Measurements from ENCODE around the gene DMD.
"Not testable (repeated sequence)": the region's sequence is repeated elsewhere in the genome, so short reads cannot be mapped to it uniquely, and the experiment has no call there.

Gene DMD

GRCh38 chrX:32842053-32842452 is 369.3 kb downstream of the DMD start:
- no peak for DNase-seq

GRCh38 chrX:32839781-32840180 is 371.6 kb downstream of the DMD start:
- DNase-seq, result no peak

- no peak for DNase-seq
Observed at GRCh38 chrX:32825009-32825408, 386.3 kb downstream of the DMD start.

- no peak for DNase-seq
Observed at GRCh38 chrX:32804034-32804433, 407.3 kb downstream of the DMD start.

- no peak for DNase-seq
Observed at GRCh38 chrX:32798990-32799389, 412.4 kb downstream of the DMD start.

- DNase-seq, result no peak
Observed at GRCh38 chrX:32788936-32789335, 422.4 kb downstream of the DMD start.

GRCh38 chrX:32780109-32780508 is 431.2 kb downstream of the DMD start:
- DNase-seq, result no peak

GRCh38 chrX:32778965-32779364 is 432.4 kb downstream of the DMD start:
- no peak for DNase-seq

GRCh38 chrX:32774966-32775365 is 436.4 kb downstream of the DMD start:
- no peak for DNase-seq

GRCh38 chrX:32749070-32749469 is 462.3 kb downstream of the DMD start:
- no peak for DNase-seq

GRCh38 chrX:32745323-32745722 is 466.0 kb downstream of the DMD start:
- DNase-seq, result no peak

- no peak for DNase-seq
Observed at GRCh38 chrX:32744921-32745320, 466.4 kb downstream of the DMD start.

GRCh38 chrX:32741910-32742309 is 469.4 kb downstream of the DMD start:
- no peak for DNase-seq

- DNase-seq, result no peak
Observed at GRCh38 chrX:32708542-32708941, 502.8 kb downstream of the DMD start.

- DNase-seq, result not testable (repeated sequence)
Observed at GRCh38 chrX:32705385-32705784, 506.0 kb downstream of the DMD start.

GRCh38 chrX:32687379-32687778 is 524.0 kb downstream of the DMD start:
- no peak for DNase-seq

- no peak for DNase-seq
Observed at GRCh38 chrX:32678487-32678886, 532.9 kb downstream of the DMD start.

- no peak for DNase-seq
Observed at GRCh38 chrX:32673193-32673592, 538.2 kb downstream of the DMD start.

- DNase-seq, result no peak
Observed at GRCh38 chrX:32662516-32662915, 548.8 kb downstream of the DMD start.

- no peak for DNase-seq
Observed at GRCh38 chrX:32644476-32645245, 566.7 kb downstream of the DMD start.

- no peak for DNase-seq
Observed at GRCh38 chrX:32642283-32642682, 569.1 kb downstream of the DMD start.

- no peak for DNase-seq
Observed at GRCh38 chrX:32618154-32618553, 593.2 kb downstream of the DMD start.

GRCh38 chrX:32614707-32615106 is 596.6 kb downstream of the DMD start:
- DNase-seq, result no peak

- DNase-seq, result no peak
Observed at GRCh38 chrX:32599156-32599555, 612.2 kb downstream of the DMD start.

GRCh38 chrX:32598707-32599106 is 612.6 kb downstream of the DMD start:
- DNase-seq, result no peak
